GM21786 (cell line): Measurements from ENCODE around the gene DAZL.

Experiments used
- ATAC-seq: cut with Tn5 transposase; IDR thresholded peaks from one replicate; pipeline ENCODE4 v1.9.1; 2021; ENCODE audit not compliant: unreplicated experiment

The DAZL gene

GRCh38 chr3:16546186-16547010, 58.8 kb downstream of the DAZL start:
- no peak for ATAC-seq

- ATAC-seq = no peak
Measured at GRCh38 chr3:16545413-16546185, 59.6 kb downstream of the DAZL start.

GRCh38 chr3:16543242-16543864, 61.9 kb downstream of the DAZL start:
- ATAC-seq = no peak

- ATAC-seq = no peak
Measured at GRCh38 chr3:16538507-16538906, 66.7 kb downstream of the DAZL start.

- ATAC-seq = no peak
Measured at GRCh38 chr3:16536996-16537395, 68.2 kb downstream of the DAZL start.
